IPS-15b (cell line): Measurements from ENCODE around the gene FNDC11.

Experiments used
- H3K27me3 ChIP-seq: one replicate; pipeline ENCODE4 v1.6.1; 2013; ENCODE audit warnings: low read length; ENCODE audit not compliant: control insufficient read depth, insufficient read depth
- H3K36me3 ChIP-seq: one replicate; pipeline ENCODE4 v1.6.1; 2013; ENCODE audit warnings: low read length; ENCODE audit not compliant: control insufficient read depth, insufficient read depth
- H3K4me1 ChIP-seq: one replicate; pipeline ENCODE4 v1.6.1; 2013; ENCODE audit warnings: mild to moderate bottlenecking, low read length; ENCODE audit not compliant: control insufficient read depth, insufficient read depth
- H3K4me3 ChIP-seq: one replicate; pipeline ENCODE4 v1.5.1; 2013; ENCODE audit warnings: low read depth, low read length
- H3K9ac ChIP-seq: one replicate; pipeline ENCODE4 v1.6.1; 2013; ENCODE audit warnings: low read depth, mild to moderate bottlenecking, low read length
- H3K9me3 ChIP-seq: one replicate; pipeline ENCODE4 v1.6.1; 2013; ENCODE audit warnings: mild to moderate bottlenecking, low read length; ENCODE audit not compliant: control insufficient read depth, insufficient read depth

FNDC11 gene

GRCh38 chr20:63587776-63588591 lies 34.0 kb downstream of the FNDC11 start:
- H3K36me3 ChIP-seq, result peaks cover 33% of the 10 kb centered on the region
- H3K9ac ChIP-seq, result no peak overlapping the region
- no peaks in the 10 kb centered on the region for H3K27me3 ChIP-seq
- peaks cover 2% of the 10 kb centered on the region for H3K4me1 ChIP-seq
- H3K9me3 ChIP-seq, result no peaks in the 10 kb centered on the region
- no peak overlapping the region for H3K4me3 ChIP-seq

DNA sequence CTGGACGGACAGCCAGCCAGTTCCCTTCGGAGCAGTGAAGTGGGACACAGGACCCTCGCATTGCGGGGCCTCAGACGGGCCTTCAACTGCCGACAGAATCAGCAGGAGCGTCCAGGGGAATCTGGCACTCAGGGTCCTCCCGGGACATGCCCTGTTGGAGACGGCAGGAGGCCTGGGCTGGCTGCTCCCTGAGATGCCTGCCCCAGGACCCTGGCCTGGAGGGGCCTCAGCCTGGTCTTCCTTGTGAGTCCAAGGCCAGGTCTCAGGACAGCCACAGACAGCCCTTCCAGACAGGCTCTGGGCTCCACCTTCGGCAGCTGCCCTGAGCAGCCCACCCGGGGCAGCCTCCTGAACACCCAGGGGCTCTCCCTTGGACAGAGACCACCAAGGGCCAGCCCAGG lies 34.7 kb downstream of the FNDC11 start:
- Histone ChIP-seq H3K36me3 (peaks cover 36% of the 10 kb centered on the region), H3K4me3 (no peak overlapping the region), H3K9me3 (no peaks in the 10 kb centered on the region), H3K27me3 (no peaks in the 10 kb centered on the region), H3K4me1 (peaks cover 2% of the 10 kb centered on the region), H3K9ac (no peak overlapping the region)

DNA sequence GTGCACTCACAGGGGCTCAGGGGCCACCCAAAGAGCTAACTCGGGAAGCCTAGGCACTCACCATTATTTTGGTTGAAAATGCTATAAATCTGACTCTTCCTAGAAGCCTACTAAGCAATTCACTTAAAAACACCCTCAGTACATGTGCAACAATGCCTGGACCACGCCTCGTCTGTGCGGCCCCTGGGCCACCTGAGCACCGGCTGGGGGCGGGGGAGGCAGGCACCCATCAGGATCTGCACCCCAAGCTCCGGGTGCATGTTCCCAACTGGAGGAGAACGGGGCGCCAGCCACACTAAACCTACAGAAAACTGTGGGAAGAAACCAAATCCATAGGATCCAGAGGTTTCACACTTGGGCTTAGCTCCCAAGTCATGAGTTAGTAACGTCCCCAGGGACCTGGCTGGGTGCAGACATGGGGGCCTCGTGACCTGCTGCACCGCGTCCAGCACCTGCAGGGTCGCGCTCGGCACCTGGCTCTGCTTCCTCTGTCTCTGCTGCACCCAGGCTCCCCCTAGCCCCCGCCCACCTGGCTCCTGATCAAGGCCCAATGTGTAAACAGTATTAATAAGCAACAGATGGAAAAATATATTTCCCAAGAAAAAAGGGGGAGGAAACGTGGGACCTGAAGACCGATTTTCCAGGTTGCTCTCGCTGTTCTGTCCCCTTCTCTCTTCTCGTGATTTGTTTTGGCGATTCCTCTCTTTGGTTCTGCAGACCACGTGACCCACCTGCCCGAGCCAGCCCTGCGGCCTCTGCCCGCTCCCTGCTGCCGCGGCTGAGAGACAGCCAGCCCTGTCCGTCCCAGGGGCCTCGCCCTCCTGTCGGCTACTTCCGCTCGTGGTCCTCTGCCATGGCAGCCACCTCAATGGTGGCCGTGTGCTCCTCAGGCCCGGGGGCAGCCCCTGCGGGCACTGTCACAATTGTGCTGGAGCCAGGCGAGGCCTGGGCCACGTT lies 35.6 kb downstream of the FNDC11 start:
- Histone ChIP-seq H3K4me3 (no peak overlapping the region), H3K9me3 (no peaks in the 10 kb centered on the region), H3K4me1 (peaks cover 2% of the 10 kb centered on the region), H3K27me3 (no peaks in the 10 kb centered on the region), H3K36me3 (peaks cover 36% of the 10 kb centered on the region), H3K9ac (no peak overlapping the region)

GRCh38 chr20:63590218-63591146 lies 36.5 kb downstream of the FNDC11 start:
- Histone ChIP-seq H3K4me3 (no peak overlapping the region), H3K4me1 (peaks cover 2% of the 10 kb centered on the region), H3K36me3 (peaks cover 36% of the 10 kb centered on the region), H3K9me3 (no peaks in the 10 kb centered on the region), H3K9ac (no peak overlapping the region), H3K27me3 (no peaks in the 10 kb centered on the region)

GRCh38 chr20:63591147-63591533 lies 37.2 kb downstream of the FNDC11 start:
- Histone ChIP-seq H3K4me1 (peaks cover 2% of the 10 kb centered on the region), H3K27me3 (no peaks in the 10 kb centered on the region), H3K36me3 (peaks cover 36% of the 10 kb centered on the region), H3K4me3 (no peak overlapping the region), H3K9ac (no peak overlapping the region), H3K9me3 (no peaks in the 10 kb centered on the region)

DNA sequence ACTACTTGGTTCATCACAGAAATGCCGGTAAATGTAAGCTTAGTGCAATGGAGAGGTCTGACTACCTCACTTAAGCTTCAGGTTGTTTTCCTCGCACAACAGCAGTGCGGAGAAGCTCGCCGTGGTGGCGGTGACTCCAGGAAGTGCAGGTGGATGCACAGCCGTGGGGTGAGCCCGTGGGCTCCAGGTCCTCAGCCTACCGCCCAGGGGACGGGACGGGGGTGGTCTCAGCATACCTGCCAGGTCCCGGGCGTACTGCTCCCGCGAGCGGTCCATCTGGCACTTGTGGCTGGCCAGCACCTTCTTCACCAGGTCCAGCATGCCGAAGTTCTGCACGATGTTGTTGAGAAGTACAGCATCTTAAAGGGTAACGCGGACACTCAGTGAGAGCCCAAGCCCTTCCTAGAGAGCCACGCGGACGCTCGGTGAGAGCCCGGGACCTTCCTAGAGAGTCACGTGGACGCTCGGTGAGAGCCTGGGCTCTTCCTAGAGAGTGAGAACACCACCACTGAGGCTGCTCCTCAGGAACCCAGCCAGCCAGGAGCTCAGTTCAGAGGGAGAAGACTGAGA lies 37.9 kb downstream of the FNDC11 start:
- H3K36me3 ChIP-seq, result peaks cover 36% of the 10 kb centered on the region
- no peaks in the 10 kb centered on the region for H3K9me3 ChIP-seq
- no peak overlapping the region for H3K4me3 ChIP-seq
- peaks cover 2% of the 10 kb centered on the region for H3K4me1 ChIP-seq
- H3K27me3 ChIP-seq, result no peaks in the 10 kb centered on the region
- no peak overlapping the region for H3K9ac ChIP-seq

- H3K4me3 ChIP-seq, result no peak overlapping the region
- no peaks in the 10 kb centered on the region for H3K27me3 ChIP-seq
- H3K4me1 ChIP-seq, result peaks cover 2% of the 10 kb centered on the region
- peaks cover 36% of the 10 kb centered on the region for H3K36me3 ChIP-seq
- no peak overlapping the region for H3K9ac ChIP-seq
- H3K9me3 ChIP-seq, result no peaks in the 10 kb centered on the region
Measured at GRCh38 chr20:63592661-63593060, 38.7 kb downstream of the FNDC11 start.

GRCh38 chr20:63594043-63594561 lies 40.1 kb downstream of the FNDC11 start:
- H3K9ac ChIP-seq, result no peak overlapping the region
- no peak overlapping the region for H3K4me3 ChIP-seq
- no peaks in the 10 kb centered on the region for H3K27me3 ChIP-seq
- no peaks in the 10 kb centered on the region for H3K4me1 ChIP-seq
- H3K36me3 ChIP-seq, result peaks cover 33% of the 10 kb centered on the region
- no peaks in the 10 kb centered on the region for H3K9me3 ChIP-seq

DNA sequence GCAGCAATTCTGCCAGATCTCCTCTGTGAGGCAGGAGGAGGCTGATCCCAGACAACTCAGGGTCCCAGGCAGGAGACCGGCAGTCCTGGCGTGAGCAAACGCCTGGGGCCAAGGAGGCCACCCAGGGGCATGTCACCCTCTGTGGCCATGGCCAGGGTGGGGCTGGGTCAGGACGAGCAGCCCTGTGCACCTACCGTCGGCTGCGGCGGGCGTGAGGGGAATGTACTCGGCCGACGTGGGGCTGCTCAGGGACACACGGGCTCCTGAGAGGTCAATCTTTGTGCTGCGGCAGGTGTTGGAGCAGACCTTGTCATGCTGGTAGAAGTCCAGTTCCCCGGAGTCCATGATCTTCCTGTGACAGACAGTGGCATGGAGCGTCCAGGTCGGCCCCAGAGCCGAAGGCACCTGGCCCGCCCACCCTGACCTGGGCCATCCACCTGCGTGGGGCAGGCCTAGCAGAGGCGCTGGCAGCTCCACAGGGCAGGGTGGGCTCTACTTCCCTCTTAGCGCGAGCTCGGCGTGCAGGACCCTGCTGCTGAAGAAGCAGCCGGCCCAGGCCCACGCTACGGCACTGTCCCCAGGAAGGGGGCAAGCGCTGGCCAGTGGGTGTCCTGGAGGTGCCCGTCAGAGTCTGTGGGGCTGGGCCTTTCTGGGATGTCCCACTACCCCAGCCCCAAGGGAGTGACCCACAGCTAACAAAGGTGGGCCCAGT lies 41.6 kb downstream of the FNDC11 start:
- no peak overlapping the region for H3K4me3 ChIP-seq

DNA sequence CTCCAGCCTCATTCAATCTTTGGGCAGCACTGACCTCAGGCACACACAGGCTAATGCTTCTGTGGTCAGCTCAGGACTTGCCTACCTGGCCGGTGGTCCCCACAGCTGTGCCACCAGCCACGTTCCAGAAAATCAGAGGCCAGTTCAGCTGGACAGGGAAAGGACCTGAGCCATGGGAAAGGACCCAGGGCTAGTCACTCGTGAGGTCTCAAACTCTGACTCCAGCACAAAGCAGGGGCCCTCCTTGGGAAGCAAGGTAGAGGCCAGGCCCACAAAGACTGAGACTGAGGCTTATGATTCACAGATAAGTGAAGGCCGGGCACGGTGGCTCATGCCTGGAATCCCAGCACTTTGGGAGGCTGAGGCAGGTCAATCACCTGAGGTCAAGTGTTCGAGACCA lies 42.5 kb downstream of the FNDC11 start:
- Histone ChIP-seq H3K4me1 (no peaks in the 10 kb centered on the region), H3K36me3 (peaks cover 24% of the 10 kb centered on the region), H3K9ac (no peak overlapping the region), H3K27me3 (no peaks in the 10 kb centered on the region), H3K4me3 (no peak overlapping the region), H3K9me3 (no peaks in the 10 kb centered on the region)

More for the DNA sequence above, 41.6 kb downstream of the FNDC11 start:
- Histone ChIP-seq H3K9ac (no peak overlapping the region), H3K27me3 (no peaks in the 10 kb centered on the region), H3K36me3 (peaks cover 20% of the 10 kb centered on the region), H3K9me3 (no peaks in the 10 kb centered on the region), H3K4me1 (no peaks in the 10 kb centered on the region)
